CD4-positive, alpha-beta T cell treated with Interleukin-6 for 4 hours (primary cell): ENCODE results near the gene NCS1.
"Not testable (repeated sequence)": the region's sequence is repeated elsewhere in the genome, so short reads cannot be mapped to it uniquely, and the experiment has no call there.

ENCODE experiments used
- DNase-seq: peaks from one replicate; pipeline ENCODE4 v3.0.0-alpha.2; 2020; ENCODE audit warnings: mixed read lengths

NCS1 gene

GRCh38 chr9:130265431-130266235 lies 93.4 kb downstream of the NCS1 start, which contains the start of gene HMCN2:
Gene HMCN2 (plus strand): TSS chr9:130265760. CDS start chr9:130265879, 119 bp downstream.
- DNase-seq, result no peak

DNA sequence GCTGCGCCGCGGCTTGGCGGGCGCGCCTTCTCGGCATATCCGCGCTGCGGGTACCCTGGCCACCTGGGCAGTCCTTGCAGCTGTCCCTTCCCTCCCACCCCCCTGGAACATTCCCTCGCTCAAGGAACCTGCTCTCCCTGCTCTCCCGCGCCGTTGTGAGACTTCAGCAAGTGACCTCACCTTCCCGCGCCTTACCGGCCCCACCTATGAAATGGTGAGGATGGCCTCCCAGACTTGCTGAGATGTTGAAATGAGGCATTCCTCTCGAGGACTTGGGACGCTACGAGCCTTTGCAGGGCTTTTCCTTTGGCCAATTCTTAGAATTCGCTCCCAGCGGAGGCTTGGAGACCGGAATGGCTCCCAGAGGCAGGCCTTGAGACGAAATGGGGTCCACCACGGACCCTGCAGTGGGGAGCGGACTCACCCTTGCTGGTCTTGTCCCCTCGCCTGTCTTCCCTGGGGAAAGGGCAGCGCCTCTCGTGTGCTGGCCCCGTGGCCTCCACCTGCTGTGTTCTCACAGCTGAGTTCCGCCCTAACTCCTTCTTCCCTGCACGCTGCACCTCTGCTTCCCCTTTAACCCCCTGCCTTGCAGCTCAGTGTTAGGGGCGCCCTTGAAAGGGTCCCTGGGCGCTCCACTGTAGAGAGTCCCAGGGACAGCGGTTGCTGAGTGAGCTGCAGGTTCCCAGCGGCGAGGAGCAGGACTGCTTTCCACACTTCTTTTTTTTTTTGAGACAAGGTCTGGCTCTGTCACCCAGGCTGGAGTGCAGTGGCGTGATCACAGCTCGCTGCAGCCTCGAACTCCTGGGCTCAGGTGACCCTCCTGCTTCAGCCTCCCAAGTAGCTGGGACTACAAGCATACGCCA lies 94.3 kb downstream of the NCS1 start:
- no peak for DNase-seq

DNA sequence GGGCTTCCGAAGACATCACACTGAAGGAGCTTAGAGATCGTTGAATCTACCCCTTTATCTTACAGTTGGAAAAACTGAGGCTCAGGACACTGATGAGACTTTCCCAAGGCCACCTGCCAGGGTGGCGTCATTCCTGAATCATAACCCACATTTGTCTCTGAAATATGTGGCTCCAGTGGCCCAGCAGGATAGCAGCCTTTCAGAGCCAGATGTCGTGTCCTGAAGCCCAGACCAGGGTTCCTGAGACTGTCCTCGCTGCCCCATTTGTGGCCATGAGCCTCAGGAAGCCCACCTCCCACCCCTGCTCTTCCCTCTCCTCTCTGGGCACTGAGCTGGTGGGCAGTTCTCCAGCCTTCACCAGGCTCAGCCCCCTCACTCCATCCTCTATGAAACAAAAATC lies 95.7 kb downstream of the NCS1 start:
- DNase-seq, result no peak

GRCh38 chr9:130268521-130269211 lies 96.5 kb downstream of the NCS1 start:
- DNase-seq, result no peak

GRCh38 chr9:130271473-130271872 lies 99.3 kb downstream of the NCS1 start:
- no peak for DNase-seq

DNA sequence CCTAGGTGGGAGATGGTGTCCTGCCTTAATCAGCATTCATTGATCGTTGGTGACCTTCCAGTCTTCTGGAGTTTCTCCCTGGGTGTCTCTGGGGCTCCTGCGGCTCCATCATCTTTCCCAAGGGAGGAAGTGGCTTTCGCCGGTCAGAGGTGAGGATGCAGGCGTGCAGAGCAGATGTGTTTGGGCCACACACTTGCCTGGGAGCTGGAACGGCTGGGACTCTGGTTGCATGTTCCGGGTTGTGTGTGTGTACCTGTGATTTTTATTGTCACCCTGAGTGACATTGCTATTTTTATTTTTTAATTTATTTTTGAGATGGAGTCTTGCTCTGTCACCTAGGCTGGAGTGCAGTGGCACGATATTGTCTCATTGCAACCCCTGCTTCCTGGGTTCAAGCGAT lies 103.0 kb downstream of the NCS1 start:
- DNase-seq, result no peak

- DNase-seq, result no peak
Measured at GRCh38 chr9:130276121-130276520, 103.9 kb downstream of the NCS1 start.

DNA sequence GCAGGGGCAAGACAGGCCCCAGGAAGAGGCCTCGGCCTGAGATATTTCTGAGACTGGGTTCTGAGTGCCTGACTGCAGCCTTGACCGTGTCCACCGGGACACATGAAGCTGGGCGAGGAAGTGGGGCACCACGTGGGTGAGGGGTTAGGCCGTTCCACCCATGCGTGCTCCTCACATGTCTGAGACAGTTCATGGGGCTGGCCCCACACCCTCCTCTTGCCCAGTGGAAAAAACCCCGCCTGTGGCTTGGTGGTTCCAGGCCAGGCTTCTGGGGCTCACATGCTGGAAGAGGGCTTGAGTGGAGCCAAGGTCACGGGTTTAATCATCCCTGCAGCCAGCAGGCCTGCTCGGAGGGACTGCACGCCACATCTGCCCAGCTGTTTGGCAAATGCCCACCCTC lies 104.8 kb downstream of the NCS1 start:
- no peak for DNase-seq

- not testable (repeated sequence) for DNase-seq
Measured at GRCh38 chr9:130277525-130277924, 105.3 kb downstream of the NCS1 start.

- DNase-seq, result no peak
Measured at GRCh38 chr9:130283539-130284248, 111.5 kb downstream of the NCS1 start.

DNA sequence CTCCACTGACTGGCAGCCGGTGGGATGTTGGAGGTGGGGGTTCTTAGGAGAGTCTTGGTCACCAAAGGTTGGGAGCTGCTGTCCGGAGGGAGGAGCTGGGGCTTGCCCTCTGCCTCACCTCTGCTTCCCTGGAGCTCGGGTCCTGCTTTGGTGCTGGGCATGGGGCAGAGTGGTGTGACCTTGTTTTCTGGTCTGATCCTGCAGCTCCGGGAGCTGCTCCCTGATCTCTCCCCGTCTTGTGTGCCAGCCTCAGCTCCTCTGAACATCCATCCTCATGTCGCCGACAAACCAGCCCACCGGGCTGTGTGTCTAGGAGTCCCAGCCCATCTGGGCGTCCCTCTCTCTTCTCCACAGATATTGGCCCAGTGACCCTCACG lies 112.0 kb downstream of the NCS1 start:
- DNase-seq, result no peak

DNA sequence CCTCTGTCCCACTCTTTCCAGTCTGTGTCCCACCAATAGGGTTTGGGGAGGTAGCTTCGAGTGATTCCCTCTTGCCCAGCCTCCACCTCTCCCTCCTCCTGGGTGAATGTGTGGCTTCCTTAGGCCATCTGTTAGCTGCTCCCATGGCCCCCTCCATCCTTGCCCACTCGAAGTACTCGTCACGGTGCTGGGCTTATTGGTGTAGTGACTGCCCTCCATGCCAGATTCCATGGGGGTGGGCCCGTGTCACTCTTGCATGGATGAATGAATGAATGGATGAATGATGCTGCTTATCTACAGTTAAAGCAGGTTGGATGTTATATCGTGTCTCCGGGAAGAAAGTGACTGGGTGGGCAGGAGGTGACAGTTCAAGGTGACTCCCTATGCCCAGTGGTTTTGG lies 112.5 kb downstream of the NCS1 start:
- DNase-seq, result no peak

DNA sequence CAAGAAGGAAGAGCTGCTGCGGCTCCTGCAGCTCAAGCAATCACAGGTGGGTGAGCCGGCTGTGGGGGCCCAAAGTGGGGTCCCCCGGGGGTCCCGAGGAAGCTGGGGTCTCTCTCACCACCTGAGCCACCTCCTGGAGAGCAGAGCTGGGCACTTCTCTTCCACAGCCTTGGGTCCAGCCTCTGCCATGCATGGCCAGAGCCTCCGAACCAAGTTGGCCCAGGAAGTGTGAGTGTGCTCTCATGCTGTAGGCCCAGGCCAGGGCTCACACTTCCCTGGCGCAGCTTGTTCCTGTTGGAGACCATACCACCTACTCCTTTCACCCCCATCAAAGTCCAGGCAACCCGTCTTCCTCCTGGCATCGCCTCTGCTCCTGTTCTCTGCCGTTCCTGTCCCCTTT lies 113.1 kb downstream of the NCS1 start:
- DNase-seq, result no peak

DNA sequence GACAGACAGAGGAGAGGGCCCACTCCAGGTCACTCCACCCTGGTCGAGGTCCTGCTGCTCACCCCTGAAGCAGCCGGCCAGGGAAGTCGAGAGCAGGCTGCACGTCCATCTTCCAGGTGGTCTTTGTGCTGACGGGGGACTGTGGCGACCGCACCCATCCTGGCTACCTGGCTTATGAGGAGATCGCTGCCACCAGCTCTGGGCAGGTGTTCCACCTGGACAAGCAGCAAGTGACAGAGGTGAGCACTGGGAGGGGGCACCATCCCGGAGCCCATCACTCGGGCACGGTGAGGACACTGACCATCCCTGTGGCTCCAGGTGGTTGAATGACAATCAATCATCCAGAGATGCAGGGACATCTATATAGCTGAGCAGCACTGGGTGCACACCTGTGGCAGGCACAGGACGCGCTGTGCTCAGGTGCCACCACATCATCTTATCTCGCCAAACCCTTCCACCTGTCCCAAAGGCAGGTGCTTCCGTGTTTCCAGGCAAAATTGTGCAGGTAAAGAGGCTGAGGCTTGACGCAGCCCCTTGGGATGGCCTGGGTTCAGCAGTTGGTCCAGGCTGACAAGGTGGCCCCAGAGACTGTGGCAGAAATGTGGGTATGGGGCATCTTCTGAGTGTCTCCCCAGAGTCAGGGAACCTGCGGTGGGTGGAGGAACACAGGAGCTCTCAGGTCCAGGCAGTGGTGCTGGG lies 114.0 kb downstream of the NCS1 start:
- no peak for DNase-seq
